Fibroblast of lung (primary cell): ENCODE results near the gene DVL1.

Experiments
- EZH2 ChIP-seq: IDR thresholded peaks from 2 replicates; pipeline ENCODE4 v1.5.1; 2012; ENCODE audit warnings: low read length, control low read depth, mild to moderate bottlenecking; ENCODE audit errors: missing control alignments
- TF ChIP-seq, protein P1 (sequence below), 2 donors: IDR thresholded peaks in 1 of 2; conservative IDR thresholded peaks in 1 of 2; 1 replicate in 1 of 2; 2 replicates in 1 of 2; pipeline ENCODE4 v1.5.1; 2011 to 2012; ENCODE audit warnings: low read length in 2 of 2, control low read depth in 1 of 2, inconsistent platforms in 1 of 2, low read depth in 1 of 2, mild to moderate bottlenecking in 1 of 2

DNA sequence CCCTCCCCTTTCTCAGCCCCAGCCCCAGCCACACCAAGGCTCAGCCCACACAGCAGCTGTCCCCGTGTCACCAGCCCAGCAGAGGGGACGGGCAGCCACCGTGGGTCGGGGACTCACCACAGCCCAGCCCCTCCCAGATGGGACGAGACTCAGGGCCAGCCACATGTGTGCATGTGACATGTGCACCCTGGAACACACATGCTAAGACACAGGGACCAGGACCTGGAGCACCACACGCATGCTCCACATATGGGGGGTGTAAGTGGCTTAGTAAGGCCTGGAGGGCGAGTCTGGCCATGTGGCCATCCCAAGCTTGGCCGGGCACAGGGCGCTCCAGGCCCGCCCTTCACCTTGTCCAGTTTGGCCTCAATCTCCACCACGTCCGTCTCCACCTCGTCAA is 45.5 kb downstream of the DVL1 start:
- TF ChIP-seq, protein P1, sequence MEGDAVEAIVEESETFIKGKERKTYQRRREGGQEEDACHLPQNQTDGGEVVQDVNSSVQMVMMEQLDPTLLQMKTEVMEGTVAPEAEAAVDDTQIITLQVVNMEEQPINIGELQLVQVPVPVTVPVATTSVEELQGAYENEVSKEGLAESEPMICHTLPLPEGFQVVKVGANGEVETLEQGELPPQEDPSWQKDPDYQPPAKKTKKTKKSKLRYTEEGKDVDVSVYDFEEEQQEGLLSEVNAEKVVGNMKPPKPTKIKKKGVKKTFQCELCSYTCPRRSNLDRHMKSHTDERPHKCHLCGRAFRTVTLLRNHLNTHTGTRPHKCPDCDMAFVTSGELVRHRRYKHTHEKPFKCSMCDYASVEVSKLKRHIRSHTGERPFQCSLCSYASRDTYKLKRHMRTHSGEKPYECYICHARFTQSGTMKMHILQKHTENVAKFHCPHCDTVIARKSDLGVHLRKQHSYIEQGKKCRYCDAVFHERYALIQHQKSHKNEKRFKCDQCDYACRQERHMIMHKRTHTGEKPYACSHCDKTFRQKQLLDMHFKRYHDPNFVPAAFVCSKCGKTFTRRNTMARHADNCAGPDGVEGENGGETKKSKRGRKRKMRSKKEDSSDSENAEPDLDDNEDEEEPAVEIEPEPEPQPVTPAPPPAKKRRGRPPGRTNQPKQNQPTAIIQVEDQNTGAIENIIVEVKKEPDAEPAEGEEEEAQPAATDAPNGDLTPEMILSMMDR (conservative IDR thresholded peaks at IDR 0.05 in 1 of 2, IDR thresholded peaks at IDR 0.05 in 1 of 2; ENCODE audit: low read depth in 1 of 2, low read length in 2 of 2) = no peak
- TF ChIP-seq EZH2 = no peak
